ENCODE data around the gene ECSIT. TPM values are rescaled to one million over a fixed set of nuclear protein-coding genes. Genes with fewer than 3 reads are reported as not detected.
"Not testable (repeated sequence)": the region's sequence is repeated elsewhere in the genome, so short reads cannot be mapped to it uniquely, and the experiment has no call there.

ECSIT gene
- total RNA-seq, 6 experiments from 2014 or later, result 17.5 to 24.9 (median 19.9) TPM

DNA sequence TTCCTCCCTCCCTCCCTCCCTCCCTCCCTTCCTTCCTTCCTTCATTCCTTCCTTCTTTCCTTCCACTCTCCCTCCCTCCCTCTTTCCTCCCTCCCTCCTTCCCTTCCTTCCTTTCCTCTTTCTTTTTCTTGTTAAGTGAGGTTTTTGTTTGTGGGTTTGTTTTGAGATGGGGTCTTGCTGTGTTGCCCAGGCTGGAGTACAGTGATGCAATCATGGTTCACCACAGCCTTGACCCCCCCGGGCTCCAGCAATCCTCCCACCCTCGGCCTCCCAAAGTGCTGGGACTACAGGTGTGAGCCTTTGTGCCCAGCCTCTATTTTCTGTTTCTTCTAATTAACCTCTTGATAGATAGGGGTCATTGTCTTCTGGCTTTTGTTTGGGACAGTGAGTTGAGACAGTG is 67.5 kb downstream of the ECSIT start:
- H3K4me1 Mint-ChIP-seq (ENCODE audit: low read depth), result no peaks in the 10 kb centered on the region
- no peaks in the 10 kb centered on the region for H3K36me3 Mint-ChIP-seq (ENCODE audit: low read depth)
- TF ChIP-seq, protein P1, sequence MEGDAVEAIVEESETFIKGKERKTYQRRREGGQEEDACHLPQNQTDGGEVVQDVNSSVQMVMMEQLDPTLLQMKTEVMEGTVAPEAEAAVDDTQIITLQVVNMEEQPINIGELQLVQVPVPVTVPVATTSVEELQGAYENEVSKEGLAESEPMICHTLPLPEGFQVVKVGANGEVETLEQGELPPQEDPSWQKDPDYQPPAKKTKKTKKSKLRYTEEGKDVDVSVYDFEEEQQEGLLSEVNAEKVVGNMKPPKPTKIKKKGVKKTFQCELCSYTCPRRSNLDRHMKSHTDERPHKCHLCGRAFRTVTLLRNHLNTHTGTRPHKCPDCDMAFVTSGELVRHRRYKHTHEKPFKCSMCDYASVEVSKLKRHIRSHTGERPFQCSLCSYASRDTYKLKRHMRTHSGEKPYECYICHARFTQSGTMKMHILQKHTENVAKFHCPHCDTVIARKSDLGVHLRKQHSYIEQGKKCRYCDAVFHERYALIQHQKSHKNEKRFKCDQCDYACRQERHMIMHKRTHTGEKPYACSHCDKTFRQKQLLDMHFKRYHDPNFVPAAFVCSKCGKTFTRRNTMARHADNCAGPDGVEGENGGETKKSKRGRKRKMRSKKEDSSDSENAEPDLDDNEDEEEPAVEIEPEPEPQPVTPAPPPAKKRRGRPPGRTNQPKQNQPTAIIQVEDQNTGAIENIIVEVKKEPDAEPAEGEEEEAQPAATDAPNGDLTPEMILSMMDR (IDR thresholded peaks at IDR 0.05), result no peak
- H3K27me3 Mint-ChIP-seq (ENCODE audit: insufficient read depth), result no peaks in the 10 kb centered on the region; the same call in 1 of the 2 replicates
- no peak overlapping the region for H3K27ac Mint-ChIP-seq
- no peak for DNase-seq
- H3K4me3 Mint-ChIP-seq, result no peak overlapping the region
- no peaks in the 10 kb centered on the region for H3K9me3 Mint-ChIP-seq

DNA sequence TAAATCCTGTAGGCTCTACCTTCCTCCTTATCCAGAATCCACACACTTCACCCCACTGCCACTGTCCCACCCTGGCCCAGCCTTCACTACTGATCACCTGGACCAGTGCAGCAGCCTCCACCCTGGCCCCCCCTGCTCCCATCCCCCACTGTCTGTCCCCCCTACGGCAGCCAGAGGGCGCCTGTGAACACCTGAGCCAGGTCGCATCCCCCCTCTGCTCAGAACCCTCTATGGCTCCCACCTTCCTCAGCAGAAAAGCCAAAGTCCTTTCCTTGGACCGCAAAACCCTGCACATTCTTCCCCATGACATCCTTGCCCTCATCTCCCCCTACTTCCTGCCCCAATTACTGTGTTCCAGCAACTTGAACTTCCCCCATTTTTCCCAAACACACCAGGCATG is 68.7 kb downstream of the ECSIT start:
- no peak for DNase-seq
- TF ChIP-seq, protein P1 (IDR thresholded peaks at IDR 0.05), result peak; percentile 46; the same call in 1 of the 2 replicates
- Mint-ChIP-seq H3K9me3 (no peaks in the 10 kb centered on the region), H3K36me3 (ENCODE audit: low read depth) (no peaks in the 10 kb centered on the region), H3K27ac (no peak overlapping the region), H3K4me3 (no peak overlapping the region), H3K4me1 (ENCODE audit: low read depth) (no peaks in the 10 kb centered on the region), H3K27me3 (ENCODE audit: insufficient read depth) (no peaks in the 10 kb centered on the region)

- H3K9me3 Mint-ChIP-seq; H3K27ac Mint-ChIP-seq; H3K27me3 Mint-ChIP-seq (ENCODE audit: insufficient read depth); H3K36me3 Mint-ChIP-seq (ENCODE audit: low read depth); DNase-seq; H3K4me1 Mint-ChIP-seq (ENCODE audit: low read depth); H3K4me3 Mint-ChIP-seq: not testable (repeated sequence)
Measured at GRCh38 chr19:11458912-11459311, 70.0 kb downstream of the ECSIT start.

DNA sequence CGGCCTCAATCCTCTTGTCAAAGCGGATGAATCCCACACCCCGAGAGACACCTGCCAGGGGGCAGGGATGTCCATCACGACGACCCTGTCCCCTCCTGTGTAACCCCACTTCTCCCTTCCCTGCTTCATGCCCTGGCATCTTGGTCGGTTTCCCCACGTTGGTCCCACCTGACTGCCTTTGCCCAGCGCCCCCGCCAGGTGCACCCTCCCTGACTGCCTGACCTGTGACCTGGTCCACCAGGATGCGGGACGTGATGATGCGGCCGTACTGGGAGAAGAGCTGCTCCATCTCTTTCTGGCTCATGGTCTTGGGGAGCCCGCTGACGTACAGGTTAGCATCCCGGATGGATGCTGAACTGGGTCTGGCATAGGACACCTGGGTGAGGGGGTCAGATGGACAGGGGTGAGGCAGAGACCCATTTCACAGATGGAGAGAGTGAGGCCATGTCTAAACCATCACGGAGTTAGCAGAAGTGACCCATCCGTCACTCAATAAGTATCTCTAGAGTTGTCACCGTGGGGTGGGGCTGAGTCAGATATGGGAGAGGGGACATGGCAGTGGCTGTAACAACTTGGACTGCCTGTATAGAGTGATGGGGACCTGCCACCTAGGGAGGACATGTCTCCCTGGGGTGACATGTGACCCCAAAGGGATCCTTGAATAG is 70.6 kb downstream of the ECSIT start:
- DNase-seq, result no peak
- H3K27ac Mint-ChIP-seq, result no peak overlapping the region
- no peaks in the 10 kb centered on the region; the same call in 1 of the 2 replicates for H3K4me1 Mint-ChIP-seq (ENCODE audit: low read depth)
- H3K4me3 Mint-ChIP-seq, result no peak overlapping the region
- H3K36me3 Mint-ChIP-seq (ENCODE audit: low read depth), result no peaks in the 10 kb centered on the region
- TF ChIP-seq, protein P1 (IDR thresholded peaks at IDR 0.05), result no peak
- H3K27me3 Mint-ChIP-seq (ENCODE audit: insufficient read depth), result no peaks in the 10 kb centered on the region
- H3K9me3 Mint-ChIP-seq, result no peaks in the 10 kb centered on the region

DNA sequence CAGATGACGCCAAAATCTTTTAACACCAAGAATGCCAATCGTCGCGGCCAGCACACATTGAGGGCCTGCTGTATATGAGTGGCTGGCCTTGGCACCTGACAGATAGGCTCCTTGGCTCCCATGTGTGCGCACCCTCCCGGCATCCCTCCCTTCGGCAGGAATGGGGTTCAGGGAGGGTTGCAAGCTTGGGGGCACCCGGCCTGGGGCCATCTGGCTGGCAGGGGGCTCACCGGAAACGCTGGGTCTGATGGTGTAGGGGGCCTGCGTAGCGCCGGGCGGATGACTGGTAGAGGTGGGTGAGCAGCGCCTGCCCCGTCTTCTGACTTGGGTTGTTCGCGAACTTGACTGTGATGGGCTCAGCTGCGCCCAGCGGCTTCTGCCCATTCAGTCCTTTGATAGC is 71.1 kb downstream of the ECSIT start:
- no peak overlapping the region for H3K27ac Mint-ChIP-seq
- H3K4me3 Mint-ChIP-seq, result no peak overlapping the region
- no peak for DNase-seq
- H3K4me1 Mint-ChIP-seq (ENCODE audit: low read depth), result no peaks in the 10 kb centered on the region; the same call in 1 of the 2 replicates
- H3K36me3 Mint-ChIP-seq (ENCODE audit: low read depth), result no peaks in the 10 kb centered on the region
- H3K9me3 Mint-ChIP-seq, result no peaks in the 10 kb centered on the region
- TF ChIP-seq, protein P1 (IDR thresholded peaks at IDR 0.05), result no peak
- H3K27me3 Mint-ChIP-seq (ENCODE audit: insufficient read depth), result no peaks in the 10 kb centered on the region

- H3K36me3 Mint-ChIP-seq (ENCODE audit: low read depth), result no peaks in the 10 kb centered on the region
- TF ChIP-seq, protein P1 (IDR thresholded peaks at IDR 0.05), result no peak
- H3K9me3 Mint-ChIP-seq, result no peaks in the 10 kb centered on the region
- no peak overlapping the region for H3K4me3 Mint-ChIP-seq
- DNase-seq, result no peak
- no peak overlapping the region for H3K27ac Mint-ChIP-seq
- H3K27me3 Mint-ChIP-seq (ENCODE audit: insufficient read depth), result no peaks in the 10 kb centered on the region; the same call in 1 of the 2 replicates
- no peaks in the 10 kb centered on the region; the same call in 1 of the 2 replicates for H3K4me1 Mint-ChIP-seq (ENCODE audit: low read depth)
Measured at GRCh38 chr19:11457115-11457514, 71.8 kb downstream of the ECSIT start.

Data from HFFc6 (cell line).